ENCODE measurements around the gene OXA1L.

GRCh38 chr14:22780105-22780679 lies 13.7 kb downstream of the OXA1L start:
- TF ChIP-seq CTCF (conservative IDR thresholded peaks at IDR 0.05; ENCODE audit: low read depth, low read length): no peak
- TF ChIP-seq EZH2 (IDR thresholded peaks at IDR 0.05; ENCODE audit: low read length, unreplicated experiment): no peak
- no peak for TF ChIP-seq EZH2phosphoT487 (IDR thresholded peaks at IDR 0.05; ENCODE audit: borderline replicate concordance, low read length)

All from PC-3 (cell line).